T1000 (cell line): ENCODE results near the gene OR52D1.

ENCODE experiments used
- DNase-seq: peaks from one replicate; lab custom pipeline; 2025; ENCODE audit warnings: mixed read lengths; lab: John Stamatoyannopoulos, UW

OR52D1 gene

DNA sequence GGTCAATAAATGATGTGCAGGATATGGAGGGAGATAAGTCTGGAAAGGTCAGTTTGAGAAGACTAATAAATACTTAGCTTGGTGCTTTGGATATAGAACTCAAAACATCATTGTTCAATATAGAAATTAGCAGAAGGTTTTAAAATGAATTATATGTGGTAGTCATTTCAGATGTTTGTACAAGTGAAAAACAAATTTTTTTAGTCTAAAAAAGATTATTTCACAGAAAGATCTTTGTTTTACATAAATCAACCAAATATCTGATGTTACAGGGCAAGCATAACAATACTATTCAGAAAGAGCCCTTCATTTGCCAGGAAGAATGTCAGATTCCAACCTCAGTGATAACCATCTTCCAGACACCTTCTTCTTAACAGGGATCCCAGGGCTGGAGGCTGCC, at the start of gene OR52D1:
Gene OR52D1 (plus strand): TSS at position 301 of the 400 bp plus-strand sequence. CDS start 22 bp downstream, at position 323.
- no peak for DNase-seq

DNA sequence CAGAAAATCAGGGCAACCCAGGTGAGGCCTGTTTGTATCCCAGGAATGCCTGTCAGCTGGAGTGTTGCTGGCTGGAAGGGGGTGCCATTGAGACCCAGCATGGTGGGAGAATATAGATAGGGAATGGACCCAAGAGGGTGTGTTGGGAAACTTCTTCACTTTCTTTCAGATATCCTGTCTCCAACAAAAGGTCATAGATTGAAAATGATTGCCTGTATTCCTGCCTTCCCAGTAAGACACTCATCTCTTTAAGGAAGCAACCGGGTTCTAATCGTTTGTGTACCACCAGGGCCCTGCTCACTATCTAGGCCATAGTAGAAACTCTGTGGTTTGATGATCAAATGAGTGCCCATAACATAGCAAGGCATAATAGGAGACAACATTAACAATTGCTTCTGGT, 47.1 kb upstream of the OR52D1 start, which contains the start of gene OR51I1:
Gene OR51I1 (minus strand): TSS at position 101 of the 400 bp plus-strand sequence. CDS start 0 bp downstream, at position 101.
- no peak for DNase-seq

DNA sequence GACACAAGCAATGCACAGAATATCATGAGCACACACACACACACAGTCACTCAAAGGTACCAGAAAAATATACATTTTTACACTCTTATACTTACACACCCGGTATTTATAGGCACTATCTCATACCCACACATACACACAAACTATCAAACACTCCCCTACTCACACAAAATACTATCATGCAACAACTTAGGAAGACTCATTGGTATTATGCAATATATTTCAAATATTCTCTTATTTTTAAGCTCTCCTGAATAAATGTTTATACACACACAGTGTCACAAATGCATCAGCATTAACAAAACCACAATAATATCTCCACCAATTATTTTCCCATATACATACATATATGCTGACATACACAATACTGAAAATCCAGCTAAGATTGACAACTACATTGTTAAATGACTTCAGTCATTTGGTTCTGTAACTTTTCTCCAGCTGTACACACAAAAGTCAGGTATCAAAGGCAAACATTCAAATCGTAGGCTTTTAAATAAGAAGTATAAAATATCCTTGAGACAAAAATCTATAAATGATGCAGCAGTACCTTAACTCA, 44.6 kb upstream of the OR52D1 start:
- no peak for DNase-seq

GRCh38 chr11:5449023-5449422, 39.5 kb upstream of the OR52D1 start, which contains the start of gene OR51I2:
Gene OR51I2 (plus strand): TSS chr11:5449323. CDS start chr11:5453489, 4,166 bp downstream.
- no peak for DNase-seq

DNA sequence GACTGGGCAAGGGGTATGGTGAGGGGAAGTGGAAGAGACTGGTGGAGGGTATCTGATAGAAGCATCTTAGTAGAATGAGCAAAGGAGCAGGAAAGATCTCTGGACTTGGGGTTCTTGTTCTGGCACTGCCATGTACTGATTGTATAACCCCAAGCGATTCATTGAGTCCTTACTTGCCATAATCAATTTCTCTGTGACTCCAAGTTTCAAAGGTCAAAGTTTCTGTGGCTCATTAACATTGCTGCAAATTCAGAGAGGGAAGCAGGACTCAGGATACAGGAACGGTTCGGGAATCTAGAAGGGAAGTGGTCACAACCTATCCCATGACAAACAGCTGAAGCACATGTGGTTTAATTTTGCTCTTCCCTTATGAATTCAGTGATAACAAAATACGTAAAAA, 39.1 kb upstream of the OR52D1 start:
- DNase-seq = no peak

GRCh38 chr11:5460983-5461621, 27.4 kb upstream of the OR52D1 start:
- DNase-seq = no peak

- DNase-seq = no peak
These were observed 21.0 kb upstream of the OR52D1 start for GRCh38 chr11:5467527-5467926.

DNA sequence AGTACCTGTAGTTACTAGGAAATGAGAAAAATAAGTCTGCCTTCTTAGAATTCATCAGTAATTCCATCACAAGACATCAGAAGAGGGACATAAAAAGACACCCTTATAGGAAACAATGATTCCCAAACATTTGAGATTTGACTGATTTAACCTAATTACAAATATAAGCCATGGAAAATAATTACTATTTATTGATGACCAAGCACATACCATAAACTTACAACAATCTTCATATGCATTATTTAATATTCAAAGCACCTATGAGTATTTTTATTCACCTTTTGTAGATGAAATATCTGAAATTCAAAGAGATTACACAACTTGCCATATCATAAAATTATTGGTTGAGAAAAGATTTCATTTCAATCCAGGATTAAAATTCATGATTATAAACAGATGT, 14.6 kb upstream of the OR52D1 start:
- DNase-seq = no peak

DNA sequence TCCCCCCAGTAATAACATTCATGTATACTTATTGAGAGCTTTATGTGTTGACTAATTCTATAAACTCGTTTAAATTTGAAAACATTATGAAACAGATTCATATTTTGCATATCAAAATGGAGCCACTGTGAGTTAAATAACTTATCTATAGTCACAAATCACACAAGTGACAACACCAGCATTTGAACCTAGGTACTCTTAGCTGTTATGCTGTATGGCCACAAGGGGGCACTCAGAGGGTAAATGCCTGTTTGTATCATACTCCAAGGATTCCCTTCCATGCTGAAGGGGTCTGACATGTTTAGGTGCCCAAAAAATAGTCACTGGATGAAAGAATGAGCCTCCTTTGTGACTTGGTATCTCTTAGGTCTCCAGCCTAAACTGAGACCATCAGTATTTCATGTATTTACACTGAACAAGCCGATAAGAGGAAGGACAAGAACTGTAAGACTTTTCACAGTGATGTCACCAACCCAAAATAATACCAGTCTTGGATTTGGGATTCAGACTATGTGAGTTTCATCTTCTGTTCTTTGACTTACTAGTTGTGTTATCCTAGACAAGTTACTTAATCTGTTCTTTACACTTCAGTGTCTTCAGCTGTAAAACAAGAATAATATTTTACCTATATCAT, 12.2 kb upstream of the OR52D1 start:
- no peak for DNase-seq

GRCh38 chr11:5486003-5486402, 2.5 kb upstream of the OR52D1 start:
- DNase-seq = no peak

- DNase-seq = no peak
These were observed 2.1 kb upstream of the OR52D1 start for GRCh38 chr11:5486421-5486820.

DNA sequence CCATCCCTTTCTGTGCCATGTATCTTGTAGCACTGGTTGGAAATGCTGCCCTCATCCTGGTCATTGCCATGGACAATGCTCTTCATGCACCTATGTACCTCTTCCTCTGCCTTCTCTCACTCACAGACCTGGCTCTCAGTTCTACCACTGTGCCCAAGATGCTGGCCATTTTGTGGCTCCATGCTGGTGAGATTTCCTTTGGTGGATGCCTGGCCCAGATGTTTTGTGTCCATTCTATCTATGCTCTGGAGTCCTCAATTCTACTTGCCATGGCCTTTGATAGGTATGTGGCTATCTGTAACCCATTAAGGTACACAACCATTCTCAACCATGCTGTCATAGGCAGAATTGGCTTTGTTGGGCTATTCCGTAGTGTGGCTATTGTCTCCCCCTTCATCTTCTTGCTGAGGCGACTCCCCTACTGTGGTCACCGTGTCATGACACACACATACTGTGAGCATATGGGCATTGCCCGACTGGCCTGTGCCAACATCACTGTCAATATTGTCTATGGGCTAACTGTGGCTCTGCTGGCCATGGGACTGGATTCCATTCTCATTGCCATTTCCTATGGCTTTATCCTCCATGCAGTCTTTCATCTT, 414 bp downstream of the OR52D1 start:
- DNase-seq = no peak

DNA sequence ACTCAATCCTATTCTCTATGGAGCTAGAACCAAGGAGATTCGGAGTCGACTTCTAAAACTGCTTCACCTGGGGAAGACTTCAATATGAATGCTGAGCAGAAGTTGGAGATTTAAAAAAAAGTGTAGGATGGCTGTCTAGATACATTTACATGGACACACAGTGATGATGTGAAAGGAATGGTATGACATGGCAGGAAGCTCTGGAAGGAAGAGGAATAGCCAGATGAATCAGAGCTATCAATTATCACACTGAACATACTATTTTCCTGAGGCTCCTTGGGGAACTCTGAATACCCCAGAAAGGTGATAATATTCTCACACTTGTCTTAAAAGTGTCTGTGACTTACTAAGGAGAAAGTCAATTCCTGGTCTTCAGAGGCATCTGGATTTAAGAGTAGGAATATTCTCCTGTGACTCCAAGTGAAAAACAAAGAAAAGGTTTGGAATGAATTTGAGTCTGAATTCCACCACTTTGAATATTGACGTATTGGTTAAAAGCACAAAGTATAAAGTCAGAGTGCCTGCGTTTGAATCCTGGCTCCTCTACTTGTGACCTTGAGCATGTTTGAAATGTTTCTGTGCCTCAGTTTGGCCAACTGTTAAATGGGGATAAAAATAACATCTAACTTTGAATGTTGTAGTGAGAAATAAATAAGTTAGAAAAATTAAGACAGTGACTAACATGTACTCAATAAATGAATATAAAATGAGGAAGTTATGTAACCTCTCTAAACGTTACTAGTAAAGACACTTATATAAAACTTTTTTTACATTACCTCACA, 1.3 kb downstream of the OR52D1 start:
- no peak for DNase-seq

GRCh38 chr11:5499671-5500070, 11.2 kb downstream of the OR52D1 start:
- no peak for DNase-seq

GRCh38 chr11:5500393-5500801, 11.9 kb downstream of the OR52D1 start:
- no peak for DNase-seq

DNA sequence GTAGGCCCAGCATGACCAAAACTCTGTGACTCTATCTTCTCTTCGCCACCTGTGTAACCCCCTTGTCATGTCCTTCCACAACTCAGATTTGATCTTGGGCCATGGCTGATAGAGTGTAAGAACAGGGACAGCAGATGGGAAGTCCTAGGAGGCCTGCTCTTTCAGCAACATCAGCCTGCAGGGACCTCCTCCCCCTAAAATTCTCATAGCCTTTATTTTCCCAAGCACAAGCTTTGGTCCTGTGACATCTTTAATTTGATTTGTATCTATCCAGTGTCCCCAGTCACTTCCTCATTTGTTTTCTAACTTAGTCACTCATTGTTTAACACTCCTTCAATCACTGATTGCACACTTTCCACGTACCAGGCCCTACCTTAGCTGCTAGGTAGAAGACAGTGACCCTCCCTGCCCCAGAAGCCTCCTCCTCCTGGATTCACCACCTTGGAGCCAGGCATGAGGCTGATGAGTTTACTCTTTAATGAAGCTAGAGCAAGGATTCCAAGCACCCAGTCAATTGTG, 16.0 kb downstream of the OR52D1 start:
- DNase-seq = no peak

GRCh38 chr11:5505363-5506048, 17.0 kb downstream of the OR52D1 start:
- DNase-seq = no peak

GRCh38 chr11:5507177-5507932, 18.9 kb downstream of the OR52D1 start:
- no peak for DNase-seq

- DNase-seq = no peak
These were observed 19.4 kb downstream of the OR52D1 start for GRCh38 chr11:5507933-5508305.

DNA sequence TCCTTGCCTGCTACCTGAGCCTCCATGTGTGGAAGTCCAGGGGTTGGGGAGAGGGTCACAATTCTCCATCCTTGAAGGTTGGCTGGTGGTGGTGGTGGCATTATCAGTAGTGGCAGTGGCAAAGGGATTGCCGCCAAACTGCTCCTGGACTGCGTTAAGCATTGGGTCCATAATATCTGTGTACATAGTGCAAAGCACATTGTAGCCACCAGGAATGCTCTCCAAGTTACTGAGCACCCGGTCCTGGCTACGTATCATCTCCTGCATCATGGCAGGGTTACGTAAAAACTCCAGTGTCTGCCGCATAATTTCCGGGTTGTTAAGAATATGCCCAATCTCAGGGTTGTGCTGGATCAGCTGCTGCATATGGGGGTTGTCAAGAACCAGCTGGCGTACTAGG, 20.1 kb downstream of the OR52D1 start:
- no peak for DNase-seq

- no peak for DNase-seq
These were observed 21.3 kb downstream of the OR52D1 start, which contains the start of gene UBQLN3 for GRCh38 chr11:5509803-5510202. Gene UBQLN3 (minus strand): TSS chr11:5509957. CDS start chr11:5509558, 399 bp downstream.
